Medulla oblongata (tissue), 1 donor: ENCODE data around the gene CD14.
"Not testable (repeated sequence)": the region's sequence is repeated elsewhere in the genome, so short reads cannot be mapped to it uniquely, and the experiment has no call there.

Experiments
- DNase-seq: peaks from one replicate; pipeline ENCODE4 v3.0.0-alpha.2; 2015; ENCODE audit errors: extremely low spot score

Gene CD14

DNA sequence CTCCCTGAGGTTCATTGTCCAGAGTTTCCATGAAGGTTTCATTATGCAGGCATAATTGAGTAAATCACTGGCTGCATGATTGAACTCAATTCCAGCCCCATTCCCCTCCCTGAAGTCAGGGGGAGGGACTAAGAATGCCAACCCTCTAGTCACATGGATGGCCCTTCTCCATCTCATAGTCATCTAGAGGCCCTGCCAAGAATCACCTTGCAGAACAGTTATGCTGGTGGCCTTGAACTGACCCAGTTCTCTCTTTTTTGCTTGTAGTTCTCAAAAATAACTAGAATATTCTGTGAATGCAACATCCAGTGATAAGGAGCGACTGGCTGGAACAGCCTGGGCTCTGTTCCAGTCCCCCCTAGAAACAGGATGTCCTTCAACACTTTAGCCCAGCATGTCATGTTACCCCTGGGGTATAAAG lies 36.6 kb downstream of the CD14 start:
- peak; percentile 77 for DNase-seq

DNA sequence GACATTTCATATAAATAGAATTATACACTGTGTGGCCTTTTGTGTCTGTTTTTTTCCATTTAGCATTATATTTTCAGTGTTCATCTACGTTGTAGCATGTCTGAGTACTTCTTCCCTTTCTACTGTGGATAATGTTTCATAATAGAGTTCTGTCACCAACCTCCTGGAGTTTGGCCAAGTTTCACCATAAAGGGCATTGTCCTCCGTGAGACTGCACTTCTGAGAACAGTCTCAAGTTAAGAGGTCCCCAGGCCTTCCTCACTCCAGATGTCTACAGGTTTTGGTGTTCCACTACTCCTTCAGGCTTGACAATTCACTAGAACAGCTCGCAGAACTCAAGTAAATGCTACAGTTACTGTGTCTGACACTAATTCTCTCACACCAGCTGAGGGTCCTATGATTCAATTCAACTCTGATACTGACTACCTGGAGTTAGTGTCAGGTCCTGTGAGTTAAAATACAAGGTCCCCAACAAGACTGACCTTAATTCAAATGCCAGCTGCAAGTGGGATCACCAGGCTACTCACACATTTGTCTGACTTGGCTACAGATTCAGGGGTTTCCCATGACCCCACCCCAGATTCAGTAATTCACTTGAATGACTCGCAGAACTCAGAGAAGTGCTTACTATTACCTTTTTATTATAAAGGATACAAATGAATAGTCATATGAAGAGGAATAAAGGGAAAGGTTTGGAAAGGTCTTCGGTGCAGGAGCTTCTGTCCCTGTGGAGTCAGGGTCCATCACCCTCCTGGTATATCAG lies 37.3 kb downstream of the CD14 start:
- peak; percentile 89 for DNase-seq

DNA sequence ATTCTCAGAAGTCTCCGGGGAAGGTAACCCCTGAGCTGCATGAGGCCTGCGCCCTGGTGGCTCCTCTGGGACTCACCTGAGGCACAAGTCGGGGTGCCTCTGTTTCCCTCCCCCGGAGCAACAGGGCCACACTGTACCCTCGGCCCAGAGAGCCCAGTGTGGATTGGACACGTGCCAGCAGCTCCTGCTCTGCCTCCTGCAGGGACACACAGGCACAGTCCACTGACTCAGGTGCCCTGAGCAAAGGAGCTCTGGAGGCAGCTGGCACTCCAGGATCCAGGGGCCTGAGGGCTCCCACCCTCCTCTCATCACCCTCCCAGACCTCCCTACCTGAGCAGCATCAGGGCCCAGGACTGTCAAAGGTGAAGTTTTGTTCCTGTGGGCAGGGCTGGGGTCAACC lies 38.8 kb downstream of the CD14 start:
- DNase-seq = no peak

DNA sequence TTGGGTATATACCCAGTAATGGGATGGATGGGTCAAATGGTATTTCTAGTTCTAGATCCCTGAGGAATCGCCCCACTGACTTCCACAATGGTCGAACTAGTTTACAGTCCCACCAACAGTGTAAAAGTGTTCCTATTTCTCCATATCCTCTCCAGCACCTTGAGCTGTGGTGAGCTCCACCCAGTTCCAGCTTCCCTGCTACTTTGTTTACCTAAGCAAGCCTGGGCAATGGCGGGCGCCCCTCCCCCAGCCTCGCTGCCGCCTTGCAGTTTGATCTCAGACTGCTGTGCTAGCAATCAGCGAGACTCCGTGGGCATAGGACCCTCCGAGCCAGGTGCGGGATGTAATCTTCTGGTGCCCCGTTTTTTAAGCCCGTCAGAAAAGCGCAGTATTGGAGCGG lies 39.9 kb downstream of the CD14 start:
- not testable (repeated sequence) for DNase-seq

DNA sequence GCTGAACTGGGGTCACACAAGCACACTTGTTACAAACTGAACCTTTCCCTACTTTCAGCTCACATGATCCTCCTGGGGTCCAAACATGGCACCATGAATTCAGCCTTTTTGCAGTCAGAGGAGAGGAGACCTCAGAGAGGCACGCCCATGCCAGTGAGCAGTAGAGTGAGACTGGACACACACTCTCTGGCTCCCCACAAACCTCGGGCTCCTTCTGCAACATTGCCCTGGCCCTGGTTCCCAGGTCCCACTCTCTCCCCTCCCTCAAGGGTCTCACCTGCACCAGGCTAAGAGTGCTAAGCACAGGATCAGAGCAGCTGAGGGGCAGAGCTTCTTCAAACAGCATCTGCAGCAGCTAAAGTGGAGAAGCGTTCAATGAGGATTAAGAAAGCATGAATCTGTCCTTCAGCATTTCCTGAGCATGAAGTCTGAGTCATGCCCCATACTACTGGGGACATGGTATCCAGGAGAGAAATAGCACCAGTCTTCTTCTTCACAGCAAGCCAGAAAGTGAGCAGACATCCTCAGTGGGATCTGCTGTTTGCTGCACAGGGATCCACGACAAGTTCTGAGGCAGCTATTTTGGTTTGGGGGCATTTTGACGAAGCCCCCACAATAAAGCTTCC lies 41.1 kb downstream of the CD14 start:
- DNase-seq = no peak

DNA sequence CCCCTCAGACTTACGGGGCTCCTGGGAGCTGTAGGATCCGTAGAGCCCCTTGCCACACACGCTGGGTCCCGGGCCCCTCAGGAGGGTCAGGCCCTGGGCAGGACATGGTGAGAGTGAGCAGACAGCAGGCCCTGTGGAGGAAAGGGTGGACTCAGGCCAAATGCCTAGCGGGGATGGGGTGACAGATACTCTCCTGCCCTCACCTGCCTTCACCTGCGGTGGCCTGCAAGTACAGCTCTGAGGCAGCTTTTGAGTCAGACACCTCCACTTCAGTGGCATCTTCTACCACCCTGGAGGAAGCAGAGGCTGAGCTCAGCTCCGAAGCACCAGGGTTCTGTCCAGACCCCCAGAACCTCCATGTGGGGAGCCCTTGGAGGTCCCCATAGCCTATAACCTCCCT lies 42.1 kb downstream of the CD14 start:
- no peak for DNase-seq

DNA sequence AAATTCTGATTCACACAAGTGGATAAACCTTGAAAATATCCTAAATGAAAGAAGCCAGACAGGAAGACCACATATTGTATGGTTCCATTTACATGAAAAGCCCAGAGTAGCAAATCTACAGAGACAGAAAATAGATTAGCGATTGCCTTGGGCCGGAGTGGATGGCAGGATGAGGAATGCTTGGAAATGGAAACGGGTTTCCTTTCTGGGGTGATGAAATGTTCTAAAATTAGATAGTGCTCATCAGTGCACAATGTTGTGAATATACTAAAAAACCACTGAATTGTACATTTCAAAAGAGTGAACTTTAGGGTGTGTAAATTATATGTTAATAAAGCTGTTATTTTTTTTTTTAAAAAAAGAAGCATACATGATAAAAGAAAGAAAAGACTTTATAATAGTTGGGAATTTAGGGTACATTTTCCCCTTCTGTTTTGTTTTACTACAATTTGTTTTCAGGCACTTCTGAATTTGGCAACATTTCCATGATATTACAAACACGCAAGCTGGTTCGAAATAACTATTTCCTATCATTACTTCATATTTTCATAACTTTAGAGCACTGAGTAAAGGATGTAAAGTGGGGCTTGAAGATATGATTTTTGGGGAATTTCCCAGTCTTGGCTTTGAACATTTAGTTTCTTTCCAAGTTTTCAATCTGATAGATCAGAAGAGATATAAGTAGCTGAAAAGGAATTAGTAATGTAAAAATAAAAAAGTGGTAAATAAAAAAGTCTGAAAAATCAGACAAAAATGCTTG lies 44.5 kb downstream of the CD14 start:
- no peak for DNase-seq

DNA sequence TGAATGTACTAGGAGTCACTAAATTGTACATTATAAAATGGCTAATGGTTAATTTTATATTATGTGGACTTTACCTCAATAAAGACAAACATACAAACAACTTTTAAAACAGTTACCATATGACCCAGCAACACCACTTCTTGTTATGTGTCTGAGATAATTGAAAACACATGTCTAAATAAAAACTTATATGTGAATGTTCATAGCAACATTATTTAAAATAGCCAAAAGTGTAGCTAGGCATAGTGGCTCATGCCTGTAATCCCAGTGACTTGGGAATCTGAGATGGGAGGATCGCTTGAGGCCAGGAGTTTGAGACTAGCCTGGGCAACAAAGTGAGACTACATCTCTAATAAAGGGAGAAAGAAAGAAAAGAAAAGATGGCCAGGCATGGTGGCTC lies 45.5 kb downstream of the CD14 start:
- DNase-seq = no peak
